ENCODE measurements around the gene RPS16. TPM values are rescaled to one million over a fixed set of nuclear protein-coding genes. Genes with fewer than 3 reads are reported as not detected.

The RPS16 gene
- total RNA-seq, 4 donors from 2014 or later = 1,066 to 1,636 (median 1,467) TPM

DNA sequence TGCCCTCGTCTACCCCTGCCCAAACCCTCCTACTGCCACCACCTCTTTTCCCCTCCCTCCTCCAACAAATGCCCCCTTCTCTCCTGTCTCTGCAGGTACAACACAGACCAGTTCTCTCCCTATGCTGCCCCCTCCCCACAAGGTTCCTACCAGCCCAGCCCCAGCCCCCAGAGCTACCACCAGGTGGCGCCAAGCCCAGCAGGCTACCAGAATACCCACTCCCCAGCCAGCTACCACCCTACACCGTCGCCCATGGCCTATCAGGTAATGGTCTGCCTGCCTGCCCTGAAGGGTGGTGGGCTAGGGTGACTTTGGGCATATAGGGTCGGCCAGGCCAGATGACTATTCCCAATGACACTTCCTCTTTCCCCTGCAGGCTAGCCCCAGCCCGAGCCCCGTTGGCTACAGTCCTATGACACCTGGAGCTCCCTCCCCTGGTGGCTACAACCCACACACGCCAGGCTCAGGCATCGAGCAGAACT is 38.4 kb upstream of the RPS16 start:
- Histone ChIP-seq H3K4me3 (no peak overlapping the region), H3K36me3 (peaks cover 0 to 68% of the 10 kb centered on the region in 2 donors), H3K27ac (peak overlapping the region in 1 of 4 donors; percentile 12), H3K9me3 (no peaks in the 10 kb centered on the region), H3K4me1 (no peaks in the 10 kb centered on the region), H3K27me3 (no peaks in the 10 kb centered on the region)
- ATAC-seq = peak in 1 of 2 donors; percentile 68
- intact Hi-C loops (cut with DNase I; ENCODE audit: low total_unique reads) = loop anchor here (1.0 kb wide), 1 partner anchor 58 kb away; the partner anchor contains the start of gene EID2B
- in situ Hi-C loops (cut with MboI; ENCODE audit: low sequenced_read_pairs in 4 of 4) = no loop called here
- DNase-seq = peak in 1 of 2 donors; percentile 33
- no peak for TF ChIP-seq POLR2A (IDR thresholded peaks at IDR 0.05)
- TF ChIP-seq, protein P1, sequence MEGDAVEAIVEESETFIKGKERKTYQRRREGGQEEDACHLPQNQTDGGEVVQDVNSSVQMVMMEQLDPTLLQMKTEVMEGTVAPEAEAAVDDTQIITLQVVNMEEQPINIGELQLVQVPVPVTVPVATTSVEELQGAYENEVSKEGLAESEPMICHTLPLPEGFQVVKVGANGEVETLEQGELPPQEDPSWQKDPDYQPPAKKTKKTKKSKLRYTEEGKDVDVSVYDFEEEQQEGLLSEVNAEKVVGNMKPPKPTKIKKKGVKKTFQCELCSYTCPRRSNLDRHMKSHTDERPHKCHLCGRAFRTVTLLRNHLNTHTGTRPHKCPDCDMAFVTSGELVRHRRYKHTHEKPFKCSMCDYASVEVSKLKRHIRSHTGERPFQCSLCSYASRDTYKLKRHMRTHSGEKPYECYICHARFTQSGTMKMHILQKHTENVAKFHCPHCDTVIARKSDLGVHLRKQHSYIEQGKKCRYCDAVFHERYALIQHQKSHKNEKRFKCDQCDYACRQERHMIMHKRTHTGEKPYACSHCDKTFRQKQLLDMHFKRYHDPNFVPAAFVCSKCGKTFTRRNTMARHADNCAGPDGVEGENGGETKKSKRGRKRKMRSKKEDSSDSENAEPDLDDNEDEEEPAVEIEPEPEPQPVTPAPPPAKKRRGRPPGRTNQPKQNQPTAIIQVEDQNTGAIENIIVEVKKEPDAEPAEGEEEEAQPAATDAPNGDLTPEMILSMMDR (IDR thresholded peaks at IDR 0.05 in 4 of 5, conservative IDR thresholded peaks at IDR 0.05 in 1 of 5) = peak; percentile 52 to 87 (median 78)

DNA sequence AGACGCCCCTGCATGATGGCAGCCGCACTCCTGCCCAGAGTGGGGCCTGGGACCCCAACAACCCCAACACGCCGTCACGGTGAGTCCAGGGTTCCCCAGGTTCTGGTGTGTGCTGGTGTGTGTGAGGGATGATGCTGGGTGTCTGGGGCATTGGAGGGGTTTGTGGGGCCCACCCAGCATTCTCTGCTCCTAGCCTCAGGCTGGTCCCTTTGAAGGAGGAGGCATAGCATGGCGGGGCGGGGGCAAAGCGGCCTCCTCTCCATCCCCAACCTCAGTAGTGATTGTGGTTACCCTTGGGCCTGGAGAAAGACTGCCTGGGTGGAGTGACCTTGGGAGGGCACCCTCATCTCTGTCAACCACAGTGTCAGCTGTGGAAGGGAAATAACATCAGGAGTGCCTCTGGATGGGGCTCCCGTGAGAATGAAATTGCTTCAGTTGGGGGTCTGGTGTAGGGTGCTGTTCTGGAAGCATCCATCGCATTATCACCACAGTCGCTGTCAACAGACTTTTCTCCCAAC is 37.8 kb upstream of the RPS16 start:
- no peak overlapping the region for H3K4me3 ChIP-seq
- H3K27me3 ChIP-seq = no peaks in the 10 kb centered on the region
- no peak for TF ChIP-seq POLR2A (IDR thresholded peaks at IDR 0.05)
- TF ChIP-seq, protein P1 (IDR thresholded peaks at IDR 0.05 in 4 of 5, conservative IDR thresholded peaks at IDR 0.05 in 1 of 5) = no peak
- no peak overlapping the region for H3K27ac ChIP-seq
- DNase-seq (no peak), ATAC-seq (no peak)
- in situ Hi-C loops (cut with MboI; ENCODE audit: low sequenced_read_pairs in 4 of 4) = no loop called here
- no peaks in the 10 kb centered on the region for H3K4me1 ChIP-seq
- intact Hi-C loops (cut with DNase I; ENCODE audit: low total_unique reads) = no loop called here
- H3K9me3 ChIP-seq = no peaks in the 10 kb centered on the region
- H3K36me3 ChIP-seq = peaks cover 0 to 75% of the 10 kb centered on the region in 2 donors

DNA sequence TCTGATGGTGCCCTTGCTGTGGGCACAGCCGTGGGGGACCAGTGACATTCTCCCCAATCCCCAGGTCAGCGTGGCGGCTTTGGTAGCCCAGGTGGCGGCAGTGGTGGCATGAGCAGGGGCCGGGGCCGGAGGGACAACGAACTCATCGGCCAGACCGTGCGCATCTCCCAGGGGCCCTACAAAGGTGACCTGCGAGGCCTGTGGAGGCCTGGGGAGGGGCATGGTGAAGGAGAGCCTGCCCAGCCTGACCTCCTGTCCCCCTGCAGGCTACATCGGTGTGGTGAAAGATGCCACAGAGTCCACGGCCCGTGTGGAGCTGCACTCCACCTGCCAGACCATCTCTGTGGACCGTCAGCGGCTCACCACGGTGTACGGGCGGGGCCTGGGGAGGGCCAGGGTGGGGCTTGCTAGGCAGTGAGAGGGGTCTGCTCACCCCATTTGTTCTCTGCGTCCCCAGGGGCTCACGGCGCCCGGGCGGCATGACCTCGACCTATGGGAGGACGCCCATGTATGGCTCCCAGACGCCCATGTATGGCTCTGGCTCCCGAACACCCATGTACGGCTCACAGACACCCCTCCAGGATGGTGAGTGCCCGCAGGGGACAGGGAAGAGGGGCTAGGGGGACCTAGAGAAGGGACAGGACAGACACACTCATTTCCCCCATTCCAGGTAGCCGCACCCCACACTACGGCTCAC is 37.1 kb upstream of the RPS16 start:
- intact Hi-C loops (cut with DNase I; ENCODE audit: low total_unique reads) = no loop called here

DNA sequence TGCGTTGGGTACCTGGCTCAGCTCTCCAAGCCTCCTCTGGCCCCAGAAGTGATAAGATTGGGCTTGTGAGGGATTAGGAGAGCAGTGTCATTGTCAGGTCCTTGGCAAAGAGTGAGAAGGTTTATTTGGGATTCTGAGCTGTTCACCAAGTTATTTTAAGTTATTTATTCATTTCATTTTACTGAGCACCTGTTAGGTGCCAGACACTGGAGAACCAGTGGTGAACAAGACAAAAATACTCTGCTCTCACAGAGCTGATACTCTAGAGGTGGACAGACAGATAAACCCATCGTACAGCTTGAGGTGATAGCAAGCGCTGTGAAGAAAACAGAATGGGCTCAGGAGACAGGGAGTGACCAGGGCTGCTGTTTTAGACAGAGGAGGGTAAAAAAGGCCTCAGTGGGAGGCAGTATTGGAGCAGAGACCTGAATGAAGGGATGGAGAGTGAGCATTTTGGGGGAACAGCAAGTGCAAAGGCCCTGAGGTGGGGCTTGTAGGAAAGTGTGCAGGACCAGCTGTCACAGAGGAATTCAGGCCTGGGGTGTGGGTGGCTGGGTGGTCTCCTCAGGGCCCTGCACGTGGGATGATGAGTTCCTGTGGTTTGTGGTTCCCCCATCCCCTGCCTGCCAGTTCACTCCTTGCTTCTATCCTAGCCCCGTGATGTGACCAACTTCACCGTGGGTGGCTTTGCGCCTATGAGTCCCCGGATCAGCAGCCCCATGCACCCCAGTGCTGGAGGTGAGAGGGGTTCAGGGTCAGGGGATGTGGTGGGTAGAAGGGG is 36.2 kb upstream of the RPS16 start:
- Histone ChIP-seq H3K27me3 (no peaks in the 10 kb centered on the region), H3K27ac (no peak overlapping the region), H3K4me3 (no peak overlapping the region), H3K4me1 (no peaks in the 10 kb centered on the region), H3K36me3 (peaks cover 0 to 91% of the 10 kb centered on the region in 2 donors), H3K9me3 (no peaks in the 10 kb centered on the region)
- in situ Hi-C loops (cut with MboI; ENCODE audit: low sequenced_read_pairs in 4 of 4) = no loop called here
- DNase-seq (no peak), ATAC-seq (no peak)
- TF ChIP-seq POLR2A (IDR thresholded peaks at IDR 0.05) = no peak
- TF ChIP-seq, protein P1 (IDR thresholded peaks at IDR 0.05 in 4 of 5, conservative IDR thresholded peaks at IDR 0.05 in 1 of 5) = no peak
- intact Hi-C loops (cut with DNase I; ENCODE audit: low total_unique reads) = no loop called here

More for the DNA sequence above, 37.1 kb upstream of the RPS16 start:
- Histone ChIP-seq H3K36me3 (peaks cover 0 to 81% of the 10 kb centered on the region in 2 donors), H3K4me3 (no peak overlapping the region), H3K27ac (no peak overlapping the region), H3K9me3 (no peaks in the 10 kb centered on the region), H3K27me3 (no peaks in the 10 kb centered on the region), H3K4me1 (no peaks in the 10 kb centered on the region)
- no peak for ATAC-seq
- in situ Hi-C loops (cut with MboI; ENCODE audit: low sequenced_read_pairs in 4 of 4) = no loop called here
- DNase-seq = no peak
- TF ChIP-seq POLR2A (IDR thresholded peaks at IDR 0.05) = no peak
- TF ChIP-seq, protein P1 (IDR thresholded peaks at IDR 0.05 in 4 of 5, conservative IDR thresholded peaks at IDR 0.05 in 1 of 5) = no peak

Measured in gastrocnemius medialis (tissue), 4 donors.